Renal cortex interstitium (tissue), 11 donors: Measurements from ENCODE around the gene AHRR. TPM values are rescaled to one million over a fixed set of nuclear protein-coding genes. Genes with fewer than 3 reads are reported as not detected.
"Not testable (repeated sequence)": the region's sequence is repeated elsewhere in the genome, so short reads cannot be mapped to it uniquely, and the experiment has no call there.

Source experiments
- DNase-seq, 11 donors: peaks; one replicate each; pipeline ENCODE4 v3.0.0-alpha.2; 2013; ENCODE audit warnings: low read depth in 9 of 11, low spot score in 4 of 11; ENCODE audit errors: extremely low read depth in 1 of 11
- polyA plus RNA-seq, 3 donors: library from polyadenylated mRNA; unstranded; fragments of 120-200 nt; gene quantifications; one replicate each; pipeline ENCODE4 v1.2.1, GENCODE V29; 2013; ENCODE audit not compliant: insufficient read length in 3 of 3

AHRR gene
- polyA plus RNA-seq, 3 donors: 2.4 to 3.2 (median 3.1) TPM

GRCh38 chr5:354581-355378 lies 33.3 kb downstream of the AHRR start:
- DNase-seq: no peak

- DNase-seq: no peak
Measured at GRCh38 chr5:355379-355935, 33.9 kb downstream of the AHRR start.

GRCh38 chr5:355958-356357 lies 34.4 kb downstream of the AHRR start:
- no peak for DNase-seq

GRCh38 chr5:359301-359897 lies 37.9 kb downstream of the AHRR start:
- no peak for DNase-seq

- no peak for DNase-seq
Measured at GRCh38 chr5:360257-361027, 38.9 kb downstream of the AHRR start.

- no peak for DNase-seq
Measured at GRCh38 chr5:362189-362588, 40.7 kb downstream of the AHRR start.

GRCh38 chr5:362978-363765 lies 41.7 kb downstream of the AHRR start:
- DNase-seq: no peak

GRCh38 chr5:364497-364896 lies 43.0 kb downstream of the AHRR start:
- no peak for DNase-seq

- no peak for DNase-seq
Measured at GRCh38 chr5:366541-367357, 45.2 kb downstream of the AHRR start.

- no peak for DNase-seq
Measured at GRCh38 chr5:367358-368130, 46.0 kb downstream of the AHRR start.

- DNase-seq: no peak
Measured at GRCh38 chr5:368183-369084, 46.9 kb downstream of the AHRR start.

- DNase-seq: no peak
Measured at GRCh38 chr5:369151-369868, 47.8 kb downstream of the AHRR start.

GRCh38 chr5:369869-370236 lies 48.3 kb downstream of the AHRR start:
- DNase-seq: not testable (repeated sequence)

GRCh38 chr5:370311-370958 lies 48.9 kb downstream of the AHRR start:
- DNase-seq: no peak

GRCh38 chr5:370959-371810 lies 49.7 kb downstream of the AHRR start:
- no peak for DNase-seq
